ENCODE measurements around the gene SLAMF8.

SLAMF8 gene

GRCh38 chr1:159882527-159882862 is 55.8 kb downstream of the SLAMF8 start:
- TF ChIP-seq, protein P1, sequence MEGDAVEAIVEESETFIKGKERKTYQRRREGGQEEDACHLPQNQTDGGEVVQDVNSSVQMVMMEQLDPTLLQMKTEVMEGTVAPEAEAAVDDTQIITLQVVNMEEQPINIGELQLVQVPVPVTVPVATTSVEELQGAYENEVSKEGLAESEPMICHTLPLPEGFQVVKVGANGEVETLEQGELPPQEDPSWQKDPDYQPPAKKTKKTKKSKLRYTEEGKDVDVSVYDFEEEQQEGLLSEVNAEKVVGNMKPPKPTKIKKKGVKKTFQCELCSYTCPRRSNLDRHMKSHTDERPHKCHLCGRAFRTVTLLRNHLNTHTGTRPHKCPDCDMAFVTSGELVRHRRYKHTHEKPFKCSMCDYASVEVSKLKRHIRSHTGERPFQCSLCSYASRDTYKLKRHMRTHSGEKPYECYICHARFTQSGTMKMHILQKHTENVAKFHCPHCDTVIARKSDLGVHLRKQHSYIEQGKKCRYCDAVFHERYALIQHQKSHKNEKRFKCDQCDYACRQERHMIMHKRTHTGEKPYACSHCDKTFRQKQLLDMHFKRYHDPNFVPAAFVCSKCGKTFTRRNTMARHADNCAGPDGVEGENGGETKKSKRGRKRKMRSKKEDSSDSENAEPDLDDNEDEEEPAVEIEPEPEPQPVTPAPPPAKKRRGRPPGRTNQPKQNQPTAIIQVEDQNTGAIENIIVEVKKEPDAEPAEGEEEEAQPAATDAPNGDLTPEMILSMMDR (IDR thresholded peaks at IDR 0.05; ENCODE audit: low read depth, low read length): no peak
- no peak overlapping the region for H3K4me3 ChIP-seq (ENCODE audit: low read depth, low read length)
- H3K27me3 ChIP-seq (ENCODE audit: insufficient read depth, low read depth, severe bottlenecking): peaks cover 93% of the 10 kb centered on the region
- no peaks in the 10 kb centered on the region for H3K36me3 ChIP-seq
- no peak overlapping the region for H3K27ac ChIP-seq
- no peak for DNase-seq
- H3K9me3 ChIP-seq (ENCODE audit: severe bottlenecking): no peaks in the 10 kb centered on the region

GRCh38 chr1:159883134-159883533 is 56.5 kb downstream of the SLAMF8 start:
- Histone ChIP-seq H3K27me3 (ENCODE audit: insufficient read depth, low read depth, severe bottlenecking) (peaks cover 91% of the 10 kb centered on the region), H3K27ac (no peak overlapping the region), H3K4me3 (ENCODE audit: low read depth, low read length) (no peak overlapping the region), H3K9me3 (ENCODE audit: severe bottlenecking) (no peaks in the 10 kb centered on the region), H3K36me3 (no peaks in the 10 kb centered on the region)
- TF ChIP-seq, protein P1 (IDR thresholded peaks at IDR 0.05; ENCODE audit: low read depth, low read length): no peak
- no peak for DNase-seq

- no peaks in the 10 kb centered on the region for H3K9me3 ChIP-seq (ENCODE audit: severe bottlenecking)
- H3K27ac ChIP-seq: no peak overlapping the region
- H3K4me3 ChIP-seq (ENCODE audit: low read depth, low read length): no peak overlapping the region
- H3K36me3 ChIP-seq: no peaks in the 10 kb centered on the region
- no peak for DNase-seq
- TF ChIP-seq, protein P1 (IDR thresholded peaks at IDR 0.05; ENCODE audit: low read depth, low read length): no peak
- H3K27me3 ChIP-seq (ENCODE audit: insufficient read depth, low read depth, severe bottlenecking): peaks cover 89% of the 10 kb centered on the region
Measured at GRCh38 chr1:159884296-159884695, 57.6 kb downstream of the SLAMF8 start.
